T-helper 22 cell (primary cell): ENCODE data around the gene PHLPP1.
"Not testable (repeated sequence)": the region's sequence is repeated elsewhere in the genome, so short reads cannot be mapped to it uniquely, and the experiment has no call there.

ENCODE experiments used
- DNase-seq: peaks from one replicate; pipeline ENCODE4 v3.0.0-alpha.2; 2020; ENCODE audit warnings: low read depth

The PHLPP1 gene

DNA sequence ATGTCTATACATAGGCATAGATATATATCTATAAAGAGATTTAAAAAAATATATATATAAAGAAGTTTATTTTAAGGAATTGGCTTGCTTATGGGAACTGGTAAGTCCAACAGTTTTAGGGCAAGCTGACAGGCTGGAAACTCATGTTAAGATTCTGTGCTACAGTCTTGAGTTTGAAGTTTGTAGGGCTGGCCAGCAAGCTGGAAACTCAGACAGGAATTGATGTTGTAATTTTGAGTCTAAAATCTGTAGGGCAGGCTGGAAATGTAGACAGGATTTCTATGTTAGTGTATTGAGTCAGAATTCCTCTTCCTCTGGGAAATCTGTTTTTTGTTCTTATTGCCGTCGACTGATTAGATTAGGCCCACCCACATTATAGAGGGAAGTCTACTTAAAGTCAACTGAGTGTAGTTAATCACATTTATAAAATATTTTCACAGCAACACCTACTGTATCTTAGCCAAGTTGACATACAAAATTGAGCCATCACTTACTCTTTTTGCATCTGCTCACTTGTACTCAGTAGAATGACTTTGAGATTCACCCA, 60.8 kb downstream of the PHLPP1 start:
- no peak for DNase-seq

DNA sequence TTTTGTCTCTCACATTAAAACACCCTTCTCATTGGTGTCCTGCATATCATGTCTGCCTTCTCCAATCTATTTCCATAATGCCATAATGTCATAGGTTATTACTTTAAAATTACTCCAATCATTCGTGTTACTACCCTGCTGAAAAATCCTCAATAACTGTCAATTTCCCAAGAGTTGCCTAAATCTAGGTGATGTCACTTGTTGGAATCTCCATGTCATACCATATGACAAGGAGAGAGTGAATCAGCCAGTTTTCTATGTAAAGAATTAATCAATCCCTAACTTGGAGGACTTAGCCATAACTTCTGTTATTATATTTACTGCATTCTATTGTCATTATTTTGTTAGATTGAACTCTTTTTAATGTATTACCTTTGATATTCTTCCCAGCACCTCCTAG, 62.5 kb downstream of the PHLPP1 start:
- DNase-seq, result no peak

DNA sequence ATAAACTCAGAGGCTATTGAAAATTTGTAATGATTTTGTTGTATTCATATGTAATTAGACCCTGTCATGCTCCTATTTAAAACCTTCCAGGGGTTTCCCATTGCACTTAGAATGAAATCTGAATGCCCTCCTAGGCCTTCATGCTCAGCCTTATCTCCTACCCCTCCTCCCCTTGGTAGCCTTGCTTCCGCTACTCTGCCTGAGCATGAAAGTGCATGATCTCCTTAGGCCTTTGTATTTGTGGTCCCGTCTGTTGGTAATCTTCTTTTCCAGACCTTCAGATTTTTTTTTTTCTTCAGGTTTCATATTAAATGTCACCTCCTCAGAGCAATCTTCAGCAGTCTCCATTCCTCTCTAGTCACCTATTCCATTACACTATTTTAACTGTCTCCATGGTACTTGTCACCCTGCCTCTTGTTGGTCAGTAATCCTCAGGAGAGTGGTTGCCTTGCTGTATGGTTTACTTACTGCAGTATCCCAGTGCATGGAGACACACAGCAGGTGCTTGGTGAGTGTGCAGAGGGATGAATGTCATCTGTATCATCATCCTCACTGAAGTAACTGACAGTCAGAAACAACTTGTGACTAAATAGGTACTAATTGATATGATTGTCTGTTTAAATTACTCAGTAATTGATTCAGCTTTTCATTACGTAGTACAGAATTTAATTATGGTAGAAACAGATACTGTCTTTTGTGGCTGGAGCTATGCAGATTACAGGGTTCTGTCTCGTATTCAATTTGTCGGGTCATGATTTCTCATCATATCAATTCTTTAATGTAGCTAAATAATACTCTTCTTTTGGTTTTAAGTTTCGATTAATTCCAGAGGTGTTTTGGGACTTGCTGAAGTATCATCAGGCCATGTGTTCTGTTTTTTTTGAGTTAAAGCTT, 63.9 kb downstream of the PHLPP1 start:
- DNase-seq, result no peak

DNA sequence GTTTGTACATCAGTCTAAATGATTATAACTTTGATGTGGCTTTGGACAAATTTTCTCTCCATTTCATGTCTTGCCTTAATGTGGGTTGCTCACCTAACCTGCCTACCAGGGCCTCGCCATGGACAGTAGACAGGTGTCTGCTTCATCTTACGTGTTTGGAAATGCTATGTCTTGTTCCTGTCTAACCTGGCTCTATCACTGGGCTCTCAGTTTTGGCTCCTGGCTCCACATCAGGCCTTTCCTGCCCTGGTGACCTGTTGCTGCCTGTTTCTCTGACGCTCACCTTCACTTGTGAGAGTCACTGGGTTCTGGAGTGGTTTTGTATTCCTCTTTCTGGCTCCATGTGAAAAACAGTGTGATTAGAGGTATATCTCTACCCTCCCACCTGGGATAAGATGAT, 65.9 kb downstream of the PHLPP1 start:
- DNase-seq, result no peak

DNA sequence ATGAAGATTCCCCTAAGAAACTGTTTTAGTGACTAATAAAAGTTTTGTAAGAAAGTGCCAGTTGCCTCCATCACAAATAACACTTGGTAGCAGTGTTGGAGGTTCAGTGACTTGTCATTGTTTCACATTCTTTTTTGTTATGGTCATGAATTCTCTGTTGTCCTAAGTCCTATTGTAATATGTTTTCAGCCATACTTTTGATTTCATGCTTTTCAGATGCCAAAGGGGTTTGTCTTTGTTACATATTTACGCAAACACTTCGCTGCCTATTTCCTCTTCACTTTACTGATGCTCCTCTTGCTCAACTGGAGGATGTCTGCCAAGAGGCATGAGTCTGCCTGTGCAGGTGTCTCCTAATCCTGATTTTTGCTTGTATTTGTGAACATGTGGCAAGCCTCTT, 66.6 kb downstream of the PHLPP1 start:
- DNase-seq, result no peak

DNA sequence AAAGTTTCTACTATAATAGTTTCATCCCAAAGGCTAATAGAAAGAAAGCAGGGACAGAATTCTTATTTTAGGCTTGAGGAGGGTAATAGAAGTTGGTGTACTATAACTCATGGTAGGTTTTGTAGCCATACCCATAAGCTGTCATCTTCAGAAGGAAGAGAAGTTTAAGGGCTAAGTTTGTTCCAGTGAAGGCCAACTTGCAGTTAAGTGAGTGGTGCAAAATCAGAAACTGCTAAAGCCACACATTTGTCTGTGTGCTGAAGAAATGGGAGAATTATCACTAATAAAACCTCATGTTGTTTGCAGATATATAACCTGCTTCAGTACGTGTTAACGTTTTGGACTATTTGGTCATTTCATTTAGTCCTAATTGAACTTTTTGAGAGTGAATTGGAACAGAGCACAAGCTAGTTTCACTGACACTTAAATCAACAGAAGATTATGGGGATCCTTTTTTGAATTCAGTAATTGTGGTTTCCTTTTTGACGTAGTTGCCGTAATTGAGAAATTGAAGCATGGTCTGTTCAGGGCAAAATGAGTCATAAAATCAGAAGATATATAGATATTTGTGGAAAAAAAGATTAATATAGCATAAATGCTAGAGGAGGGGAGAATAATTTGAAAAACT, 69.1 kb downstream of the PHLPP1 start:
- DNase-seq, result no peak

DNA sequence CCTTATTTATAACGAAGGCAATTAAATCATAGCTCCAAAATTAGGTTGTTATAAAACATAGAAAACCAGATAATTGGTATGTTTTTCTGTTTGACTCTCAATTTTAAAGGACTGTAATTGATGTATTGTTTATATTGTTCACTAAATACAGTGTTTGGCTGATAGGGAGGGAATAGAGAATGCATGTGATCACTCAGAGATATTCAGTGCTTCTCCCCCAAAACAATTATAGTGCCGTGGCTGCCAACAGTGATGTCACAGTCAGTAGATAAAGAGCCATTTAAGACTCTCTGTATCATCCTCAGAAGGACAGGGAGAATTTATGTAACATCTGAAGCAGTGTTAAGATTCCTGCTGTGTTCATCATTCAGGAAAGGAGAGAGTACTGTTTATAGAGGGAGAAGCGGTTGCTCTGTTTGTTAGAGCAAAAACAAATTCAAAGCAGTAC, 69.6 kb downstream of the PHLPP1 start:
- no peak for DNase-seq

DNA sequence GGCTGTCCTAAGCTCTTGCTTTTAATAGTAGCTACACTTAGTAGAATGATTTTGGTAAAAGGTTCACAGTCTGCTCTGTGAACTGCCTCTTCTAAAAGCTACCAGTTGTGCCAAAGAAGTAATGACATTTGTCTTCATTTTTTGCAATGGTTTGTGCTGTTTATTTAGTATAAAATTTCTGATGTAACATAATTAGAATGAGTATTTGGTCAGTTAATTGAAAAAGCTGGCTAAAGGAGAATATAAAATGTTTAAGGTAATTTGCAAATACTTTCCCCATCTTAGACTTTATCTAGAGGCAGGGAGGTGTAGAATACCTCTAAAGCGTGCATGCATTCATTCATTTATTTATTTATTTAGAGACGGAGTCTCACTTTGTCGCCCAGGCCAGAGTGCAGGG, 71.3 kb downstream of the PHLPP1 start:
- DNase-seq, result no peak

DNA sequence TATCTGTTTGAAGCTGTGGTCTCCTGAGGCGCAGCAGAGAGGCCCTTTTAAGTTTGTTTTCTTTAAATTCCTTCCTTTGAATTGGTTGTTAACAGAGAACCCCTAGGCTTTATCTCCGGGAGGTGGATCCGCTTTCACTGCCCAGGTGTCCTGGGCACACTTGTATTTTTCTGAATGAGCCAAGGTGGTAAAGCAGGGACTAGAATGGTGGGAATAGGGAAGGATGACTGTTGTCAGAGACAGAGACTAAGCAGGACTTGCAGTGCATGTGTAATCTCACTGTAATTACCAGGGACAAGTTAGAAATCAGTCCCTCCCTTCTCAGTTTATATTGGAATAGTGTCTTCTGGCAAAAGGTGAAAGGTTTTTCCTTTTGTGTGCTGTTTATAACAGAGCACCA, 72.8 kb downstream of the PHLPP1 start:
- DNase-seq, result no peak

DNA sequence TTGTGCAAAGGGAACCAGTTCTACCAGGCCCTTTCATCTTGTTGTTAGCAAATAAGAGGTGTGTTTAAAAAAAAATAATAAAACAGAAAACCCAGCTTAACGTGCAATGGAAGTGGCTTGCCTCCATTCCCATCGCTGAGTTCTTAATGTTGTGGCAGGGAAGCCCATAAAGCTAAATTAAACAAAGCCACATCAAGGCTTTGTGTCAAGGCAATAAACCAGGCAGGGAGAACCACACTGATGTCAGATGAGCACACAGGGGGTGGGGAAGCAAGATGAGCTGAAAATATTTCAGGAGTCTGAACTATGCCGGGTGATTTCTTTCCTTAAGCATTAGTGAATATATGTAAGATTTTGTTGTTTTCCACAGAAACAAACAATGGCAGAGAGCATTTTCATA, 73.5 kb downstream of the PHLPP1 start:
- DNase-seq, result no peak

DNA sequence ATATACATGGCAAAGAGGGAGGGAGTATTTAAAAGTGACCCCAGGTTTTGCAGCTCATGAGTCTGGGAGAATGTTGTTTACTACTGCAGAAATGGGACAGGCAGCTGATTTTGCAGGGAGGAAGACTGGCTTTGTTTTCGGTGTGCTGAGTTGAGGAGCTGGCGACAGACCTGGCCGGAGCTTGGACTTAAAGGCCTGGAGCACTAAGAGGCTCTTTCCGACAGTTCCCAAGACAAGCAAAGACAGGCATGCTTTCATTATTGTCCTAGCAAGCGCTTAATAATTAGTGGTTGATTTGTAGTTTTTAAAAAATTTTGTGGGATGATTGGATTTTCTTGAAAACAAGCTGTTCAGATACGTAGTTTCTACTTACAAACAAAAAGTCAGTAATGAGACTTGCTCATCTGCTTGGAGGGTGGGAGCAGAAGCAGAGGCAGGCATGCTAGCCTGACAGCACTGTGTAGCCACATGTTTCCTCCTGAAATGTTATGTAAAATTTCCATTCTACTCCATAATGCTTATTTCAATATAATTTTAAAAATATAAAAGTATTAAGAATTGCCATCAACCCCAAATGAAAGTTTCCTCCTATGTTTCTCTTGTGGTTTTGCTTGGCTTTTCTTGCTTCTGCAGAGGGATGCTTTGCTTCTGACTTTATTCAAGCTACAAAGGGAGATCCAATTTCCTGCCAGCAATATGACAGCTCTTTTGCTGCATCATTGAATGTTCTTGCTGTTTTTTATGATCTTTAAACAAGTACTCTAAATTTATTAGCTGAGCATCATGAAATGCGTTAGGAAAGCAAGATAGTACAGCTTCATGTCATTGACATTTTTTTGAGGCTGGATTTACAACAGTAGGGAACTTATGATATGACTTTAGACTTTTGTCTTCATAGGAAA, 75.8 kb downstream of the PHLPP1 start:
- DNase-seq, result no peak

DNA sequence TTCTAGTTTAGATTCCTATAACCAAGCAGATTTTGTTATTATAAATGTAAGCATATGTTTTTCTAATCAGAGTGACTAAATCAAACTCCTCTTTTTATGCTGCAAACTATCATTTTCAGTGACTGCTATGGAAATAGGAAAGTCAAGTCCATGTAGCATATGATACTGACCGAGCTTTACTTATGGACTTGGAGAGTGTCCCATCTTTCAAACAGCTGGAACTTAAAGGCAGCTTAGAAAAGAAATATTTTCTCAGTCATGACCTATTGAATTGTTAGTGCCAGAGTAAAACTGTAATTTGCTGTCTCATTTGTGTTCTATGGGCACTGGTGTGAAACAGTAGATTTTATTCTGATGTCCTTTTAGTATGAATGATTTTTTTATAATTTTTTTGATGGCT, 76.7 kb downstream of the PHLPP1 start:
- DNase-seq, result no peak

DNA sequence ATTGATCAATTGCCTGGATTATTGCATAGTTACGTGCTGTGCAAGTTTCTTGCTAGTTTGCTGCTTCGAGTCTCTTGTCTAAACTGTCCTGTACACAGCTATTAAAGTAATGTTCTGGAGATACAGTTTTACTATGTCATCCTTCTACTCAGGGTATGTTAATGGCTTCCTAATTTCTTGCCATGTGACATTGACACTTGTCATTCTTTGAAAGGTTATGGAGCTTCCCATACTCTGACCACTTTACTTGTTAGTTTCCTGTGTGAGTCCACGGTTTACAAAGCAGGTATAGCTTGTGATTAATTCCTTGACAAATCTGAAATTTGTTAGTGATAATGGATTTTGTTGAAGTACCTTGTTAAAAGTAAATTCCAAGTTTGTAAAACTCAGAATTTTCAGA, 80.5 kb downstream of the PHLPP1 start:
- DNase-seq, result no peak

DNA sequence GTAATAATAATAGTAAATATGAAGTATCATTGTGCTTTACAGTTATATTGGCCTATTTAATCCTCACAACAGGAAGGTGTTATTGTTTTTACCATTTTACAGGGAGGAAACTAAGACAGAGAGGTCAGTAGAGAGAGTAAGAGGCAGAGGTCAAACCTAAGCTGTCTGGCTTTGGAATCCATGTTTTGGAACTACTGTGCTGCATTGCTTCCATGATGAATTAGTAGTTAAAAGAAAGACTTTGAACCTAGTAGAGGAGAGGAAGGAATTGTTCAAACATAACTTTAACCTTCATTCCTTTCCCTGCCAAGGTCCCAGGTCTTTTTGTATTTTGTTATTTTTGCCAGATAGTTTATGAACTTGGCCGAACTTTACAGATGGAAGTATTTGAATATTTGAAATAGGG, 80.9 kb downstream of the PHLPP1 start:
- no peak for DNase-seq

DNA sequence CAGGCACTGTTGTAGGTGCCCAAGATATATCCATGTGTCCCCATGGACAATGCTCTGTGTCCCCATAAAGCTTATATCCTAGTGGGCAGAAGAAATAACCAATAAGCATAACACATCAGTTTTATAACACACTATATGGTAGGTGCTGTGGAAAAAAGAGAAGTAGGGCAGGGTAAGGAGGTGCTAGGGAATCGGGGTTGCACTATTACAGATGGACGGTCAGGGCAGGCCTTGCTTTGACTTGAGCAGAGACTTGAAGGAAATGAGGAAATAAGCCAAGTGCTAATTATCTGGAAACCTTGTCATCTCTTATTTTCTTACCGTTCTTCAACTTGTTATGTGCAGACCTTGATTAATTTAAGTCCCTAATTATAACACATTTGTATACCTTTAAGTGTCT, 82.0 kb downstream of the PHLPP1 start:
- DNase-seq, result no peak

DNA sequence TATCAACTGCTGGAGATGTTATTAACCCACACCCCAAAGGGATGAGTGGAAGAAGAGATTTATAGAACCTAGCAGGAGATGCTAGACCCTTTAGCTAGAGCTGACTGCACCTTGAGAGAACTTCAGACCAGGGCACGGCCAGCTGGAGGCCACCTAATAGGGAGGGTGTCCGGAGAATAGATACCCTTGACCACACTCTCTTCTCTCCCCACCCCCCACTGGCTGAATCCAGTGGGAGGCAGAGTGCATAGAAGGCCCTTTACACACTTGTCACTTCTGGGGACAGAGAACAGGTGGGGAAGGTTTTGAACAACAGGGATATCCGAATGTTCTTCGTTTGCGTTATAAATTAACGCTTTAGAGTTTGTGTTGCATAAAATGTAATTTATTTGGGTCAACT, 84.6 kb downstream of the PHLPP1 start:
- DNase-seq, result no peak

DNA sequence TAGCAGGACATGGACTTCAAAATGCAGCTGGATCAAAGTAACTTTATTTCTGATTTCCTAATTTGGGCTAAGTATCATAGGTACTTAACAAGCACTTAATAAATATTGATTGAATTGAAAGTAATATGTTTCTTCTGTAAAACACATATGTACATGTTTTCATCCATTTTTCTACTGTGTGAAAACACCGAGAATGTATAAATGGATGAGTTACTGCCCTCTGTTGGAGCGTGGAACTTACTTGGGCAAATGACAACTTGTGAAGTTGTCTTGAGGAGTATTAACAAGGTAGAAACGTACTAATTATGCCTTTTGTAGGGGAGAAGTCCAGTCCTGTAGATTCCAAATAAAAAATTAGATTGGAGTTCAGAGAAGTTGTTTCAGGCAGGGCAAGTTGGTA, 87.2 kb downstream of the PHLPP1 start:
- no peak for DNase-seq

DNA sequence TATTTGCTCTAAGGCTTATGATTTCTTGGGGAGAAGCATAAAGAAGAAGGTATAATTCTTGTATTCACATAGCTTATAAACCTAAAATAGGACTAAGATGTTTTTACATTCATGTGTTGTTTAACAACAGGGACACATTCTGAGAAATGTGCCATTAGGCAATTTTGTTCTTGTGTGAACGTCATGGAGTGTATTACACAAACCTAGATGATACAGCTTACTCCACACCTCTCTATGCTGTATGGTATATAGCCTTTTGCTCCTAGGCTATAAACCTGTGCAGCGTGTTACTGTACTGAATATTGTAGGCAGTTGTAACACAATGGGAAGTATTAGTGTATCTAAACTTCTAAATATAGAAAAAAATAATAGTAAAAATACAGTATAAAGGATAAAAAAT, 92.1 kb downstream of the PHLPP1 start:
- DNase-seq, result no peak

DNA sequence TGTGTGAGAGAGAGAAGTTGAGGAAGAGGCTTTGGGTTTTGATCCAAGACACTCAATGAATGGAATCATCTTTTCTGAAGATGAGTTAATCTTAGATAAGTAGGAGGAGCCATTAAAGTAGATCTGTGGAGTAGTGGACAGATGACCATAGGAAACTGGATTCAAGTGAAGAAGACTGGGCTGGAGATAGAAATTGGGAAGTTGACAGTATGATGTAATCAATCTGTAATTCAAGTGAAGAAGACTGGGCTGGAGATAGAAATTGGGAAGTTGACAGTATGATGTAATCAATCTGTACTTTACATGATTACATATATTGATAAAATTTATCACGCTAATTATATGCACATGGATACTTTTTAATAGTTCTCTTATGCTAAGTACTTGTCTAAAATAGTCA, 92.8 kb downstream of the PHLPP1 start:
- no peak for DNase-seq

DNA sequence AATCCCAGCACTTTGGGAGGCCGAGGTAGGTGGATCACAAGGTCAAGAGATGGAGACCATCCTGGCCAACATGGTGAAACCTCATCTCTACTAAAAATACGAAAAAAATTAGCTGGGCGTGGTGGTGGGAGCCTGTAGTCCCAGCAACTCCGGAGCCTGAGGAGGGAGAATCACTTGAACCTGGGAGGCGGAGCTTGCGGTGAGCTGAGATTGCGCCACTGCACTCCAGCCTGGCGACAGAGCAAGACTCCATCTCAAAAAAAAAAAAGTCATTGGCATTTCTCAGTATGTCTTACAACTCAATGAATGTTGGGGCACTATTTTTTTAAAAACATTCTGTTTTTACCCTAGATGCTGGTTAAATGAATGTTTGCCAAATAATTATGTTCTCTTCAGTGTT, 94.1 kb downstream of the PHLPP1 start:
- not testable (repeated sequence) for DNase-seq

DNA sequence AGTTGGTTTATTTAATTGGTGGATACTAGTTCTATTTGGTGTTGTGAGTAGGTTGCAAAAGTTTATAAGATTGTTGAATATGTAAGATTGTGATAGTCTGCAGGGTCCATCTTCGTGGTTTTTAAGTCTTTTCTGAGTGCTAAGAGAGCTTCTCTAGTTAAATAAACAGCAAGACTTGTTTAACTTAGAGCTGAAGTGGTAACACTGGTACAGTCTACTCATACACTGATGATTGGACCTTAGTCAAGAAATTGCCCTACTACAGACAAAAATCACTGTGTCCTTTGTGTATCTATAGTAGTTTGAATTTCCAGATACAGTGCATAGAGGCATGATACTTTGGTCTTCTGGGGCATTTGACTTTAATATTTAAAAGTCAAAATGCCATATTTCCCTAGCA, 94.6 kb downstream of the PHLPP1 start:
- no peak for DNase-seq

DNA sequence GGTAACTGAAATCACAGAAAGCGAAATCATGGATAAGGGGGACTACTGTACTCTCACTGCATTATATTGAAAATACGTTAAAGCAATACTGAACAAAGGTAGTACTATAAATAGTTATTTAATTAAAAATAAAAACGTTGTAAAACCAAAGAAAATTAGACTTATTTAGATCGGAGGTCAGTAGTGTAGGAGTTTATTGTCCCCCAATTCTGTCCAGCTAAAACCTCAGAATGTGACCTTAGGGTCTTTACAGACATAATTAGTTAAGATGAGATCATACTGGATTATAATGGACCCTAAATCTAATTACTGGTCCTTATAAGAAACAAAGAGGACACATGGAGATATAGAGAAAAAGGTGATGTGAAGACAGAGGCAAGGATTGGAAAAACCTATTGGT, 95.3 kb downstream of the PHLPP1 start:
- no peak for DNase-seq
